Neural progenitor cell (in vitro differentiated cells): ENCODE measurements around the gene PIM3.

ENCODE experiments used
- CTCF ChIP-seq: fragments of 200-600 bp; sonication (generic); IDR thresholded peaks from 2 replicates; pipeline ENCODE4 v1.5.1; 2017; ENCODE audit warnings: antibody characterized with exemption, mild to moderate bottlenecking
- EZH2 ChIP-seq: fragments of 200-600 bp; sonication (generic); IDR thresholded peaks from 2 replicates; pipeline ENCODE4 v1.6.1; 2017; ENCODE audit warnings: antibody characterized with exemption, mild to moderate bottlenecking, moderate library complexity
- EZH2phosphoT487 ChIP-seq: fragments of 200-600 bp; sonication (generic); IDR thresholded peaks from 2 replicates; pipeline ENCODE4 v1.6.1; 2017; ENCODE audit warnings: antibody characterized with exemption

GRCh38 chr22:49934160-49934890 lies 26.2 kb upstream of the PIM3 start:
- TF ChIP-seq CTCF (no peak), EZH2phosphoT487 (no peak), EZH2 (no peak)
